Transverse colon (tissue), 4 donors: ENCODE measurements around the gene LRIT1. TPM values are rescaled to one million over a fixed set of nuclear protein-coding genes. Genes with fewer than 3 reads are reported as not detected.

Experiments
- DNase-seq: peaks from one replicate; pipeline ENCODE4 v3.0.0-alpha.2; 2019
- H3K27ac ChIP-seq, 4 donors: fragments of 200-600 bp; sonication (generic); 2 replicates each; pipeline ENCODE4 v1.5.1; 2016 to 2018; ENCODE audit warnings: inconsistent platforms in 4 of 4
- H3K27me3 ChIP-seq: fragments of 200-600 bp; sonication (generic); 2 replicates; pipeline ENCODE4 v1.5.1; 2017; ENCODE audit warnings: inconsistent platforms
- H3K36me3 ChIP-seq, 4 donors: fragments of 200-600 bp; sonication (generic); 2 replicates each; pipeline ENCODE4 v1.5.1; 2017 to 2019; ENCODE audit warnings: inconsistent platforms in 4 of 4
- H3K4me1 ChIP-seq, 4 donors: fragments of 200-600 bp; sonication (generic); 2 replicates each; pipeline ENCODE4 v1.5.1; 2017 to 2020; ENCODE audit warnings: inconsistent platforms in 4 of 4
- H3K4me3 ChIP-seq, 4 donors: fragments of 200-600 bp; sonication (generic); 1 replicate in 1 of 4; 2 replicates in 3 of 4; pipeline versions ENCODE4 v1.5.1 to v1.6.1; 2017 to 2019; ENCODE audit warnings: inconsistent platforms in 4 of 4
- H3K9me3 ChIP-seq, 2 donors: fragments of 200-600 bp; sonication (generic); 2 replicates each; pipeline ENCODE4 v1.5.1; 2017 to 2019; ENCODE audit warnings: inconsistent platforms in 2 of 2
- CTCF ChIP-seq, 5 experiments: fragments of 200-600 bp in 3 of 5; fragments of 450-650 bp in 2 of 5; sonication (generic) in 3 of 5; IDR thresholded peaks; 1 replicate in 2 of 5; 2 replicates in 3 of 5; pipeline ENCODE4 v1.5.1; 2016 to 2017; ENCODE audit warnings: antibody characterized with exemption in 5 of 5, inconsistent platforms in 3 of 5, mild to moderate bottlenecking in 2 of 5, moderate library complexity in 1 of 5
- EP300 ChIP-seq: sonication (generic); formaldehyde crosslinking; IDR thresholded peaks from one replicate; pipeline ENCODE4 v1.6.1; 2017; ENCODE audit warnings: antibody characterized with exemption, low read depth
- POLR2A ChIP-seq: fragments of 450-650 bp; IDR thresholded peaks from one replicate; pipeline ENCODE4 v1.6.1; 2016; ENCODE audit warnings: antibody characterized with exemption, mild to moderate bottlenecking, moderate library complexity
- POLR2AphosphoS5 ChIP-seq, 3 donors: sonication (generic); formaldehyde crosslinking; IDR thresholded peaks; one replicate each; pipeline ENCODE4 v1.6.1; 2016; ENCODE audit warnings: antibody characterized with exemption in 3 of 3
- WGBS, 2 donors: methylation state at CpG; one replicate each; pipeline ENCODE4 v1.1.5; 2018; ENCODE audit warnings: low coverage in 1 of 2; 5-methylcytosine and 5-hydroxymethylcytosine counted together
- in situ Hi-C, 4 donors: fragments of 200-750 bp; cut with MboI; loops; one replicate each; pipeline versions ENCODE4 v1.15.0 to v1.15.1; 2017; ENCODE audit warnings: low sequenced_read_pairs in 3 of 4, low pct_ligation_motif_present in 1 of 4, low pct_unique_long_range_greater_than_20kb in 1 of 4
- intact Hi-C: fragments of 100-400 bp; cut with DNase I; formaldehyde crosslinking; loops from one replicate; pipeline ENCODE4 v1.15.1; 2023; ENCODE audit warnings: low total_unique reads
- total RNA-seq, 4 donors: library from RNA; depleted of rRNA; stranded (reverse); fragments of >200 nt; gene quantifications; one replicate each; pipeline ENCODE4 v1.1.0, GENCODE V29; 2016

Gene LRIT1
- total RNA-seq, 4 donors from 2014 or later: not detected

- H3K9me3 ChIP-seq: no peaks in the 10 kb centered on the region
- H3K36me3 ChIP-seq: no peaks in the 10 kb centered on the region
- TF ChIP-seq POLR2A (no peak), CTCF (IDR thresholded peaks at IDR 0.05) (peak in 1 of 5 experiments; percentile 12)
- peak; percentile 5 for DNase-seq
- no peak overlapping the region for H3K4me3 ChIP-seq
- WGBS, 2 donors: 67 to 100% methylated on average over 1 to 5 of the region's 5 CpGs
- in situ Hi-C loops (loop anchor here in 2 of 4 donors (10.0 kb wide), 1 partner anchor 58 kb away; no protein-coding TSS in a partner anchor), intact Hi-C loops (no loop called here)
- H3K4me1 ChIP-seq: peaks cover 3 to 42% (median 26%) of the 10 kb centered on the region in 4 donors
- no peaks in the 10 kb centered on the region for H3K27me3 ChIP-seq
- peak overlapping the region in 3 of 4 donors; percentile 85 to 88 (median 87) for H3K27ac ChIP-seq
Measured at GRCh38 chr10:84202349-84202748, 39.0 kb downstream of the LRIT1 start.

- no peaks in the 10 kb centered on the region for H3K36me3 ChIP-seq
- no peak for TF ChIP-seq POLR2A
- TF ChIP-seq EP300: no peak
- TF ChIP-seq CTCF (IDR thresholded peaks at IDR 0.05): no peak
- TF ChIP-seq POLR2AphosphoS5 (IDR thresholded peaks at IDR 0.05): no peak
- intact Hi-C loops: no loop called here
- H3K27me3 ChIP-seq: no peaks in the 10 kb centered on the region
- 87% methylated on average over 11 of the region's 11 CpGs; no CpG with 5 or more reads in 1 of the 2 donors for WGBS, 2 donors
- DNase-seq: peak; percentile 9
- H3K27ac ChIP-seq: peak overlapping the region; percentile 84 to 88 (median 86)
- in situ Hi-C loops: loop anchor here in 2 of 4 donors (10.0 kb wide), 1 partner anchor 57 kb away; no protein-coding TSS in a partner anchor
- H3K4me1 ChIP-seq: peaks cover 4 to 49% (median 33%) of the 10 kb centered on the region in 4 donors
- H3K4me3 ChIP-seq: no peak overlapping the region
- H3K9me3 ChIP-seq: no peaks in the 10 kb centered on the region
Measured at GRCh38 chr10:84201682-84202081, 39.7 kb downstream of the LRIT1 start.

GRCh38 chr10:84201244-84201606 is 40.1 kb downstream of the LRIT1 start:
- peak overlapping the region; percentile 84 to 88 (median 86) for H3K27ac ChIP-seq
- H3K4me1 ChIP-seq: peaks cover 9 to 53% (median 37%) of the 10 kb centered on the region in 4 donors
- TF ChIP-seq POLR2A (peak; percentile 40), CTCF (IDR thresholded peaks at IDR 0.05) (peak in 3 of 5 experiments; percentile 10 to 39 (median 15)), EP300 (no peak), POLR2AphosphoS5 (IDR thresholded peaks at IDR 0.05) (no peak)
- H3K27me3 ChIP-seq: no peaks in the 10 kb centered on the region
- no peaks in the 10 kb centered on the region for H3K36me3 ChIP-seq
- in situ Hi-C loops: loop anchor here in 2 of 4 donors (10.0 kb wide), 1 partner anchor 56 kb away; no protein-coding TSS in a partner anchor
- no peak for DNase-seq
- no peaks in the 10 kb centered on the region for H3K9me3 ChIP-seq
- no peak overlapping the region for H3K4me3 ChIP-seq
- intact Hi-C loops: no loop called here
- WGBS, 2 donors: 40% methylated on average over 6 of the region's 6 CpGs; no CpG with 5 or more reads in 1 of the 2 donors

- Histone ChIP-seq H3K27ac (peak overlapping the region; percentile 84 to 88 (median 86)), H3K9me3 (no peaks in the 10 kb centered on the region), H3K4me1 (peaks cover 13 to 57% (median 41%) of the 10 kb centered on the region in 4 donors), H3K36me3 (no peaks in the 10 kb centered on the region), H3K27me3 (peaks cover 2% of the 10 kb centered on the region), H3K4me3 (no peak overlapping the region)
- DNase-seq: peak; percentile 75
- 7 to 45% methylated on average over 3 to 11 of the region's 11 CpGs for WGBS, 2 donors
- intact Hi-C loops: no loop called here
- in situ Hi-C loops: loop anchor here in 2 of 4 donors (10.0 kb wide), 1 partner anchor 56 kb away; no protein-coding TSS in a partner anchor
- TF ChIP-seq EP300 (no peak), CTCF (IDR thresholded peaks at IDR 0.05) (no peak), POLR2A (peak; percentile 56), POLR2AphosphoS5 (IDR thresholded peaks at IDR 0.05) (peak; percentile 42 to 44 (median 44))
Measured at GRCh38 chr10:84200537-84201243, 40.7 kb downstream of the LRIT1 start.
